A673 (cell line): ENCODE data around the gene SKAP1. TPM values are rescaled to one million over a fixed set of nuclear protein-coding genes. Genes with fewer than 3 reads are reported as not detected.

Source experiments
- BruUV-seq: library from RNA; stranded (reverse); fragments of 400-500 nt; replicated peaks from 2 replicates; lab custom pipeline; 2021; lab: Mats Ljungman, UMichigan
- CTCF ChIA-PET: fragments of 300-600 bp; sonication (Branson Sonifier 250); formaldehyde crosslinking; loops from one replicate; lab custom pipeline; 2022; ENCODE audit warnings: antibody characterized with exemption; lab: Charles Lee
- POLR2A ChIA-PET: fragments of 300-600 bp; sonication (Branson Sonifier 250); formaldehyde crosslinking; loops from one replicate; lab custom pipeline; 2022; ENCODE audit warnings: antibody characterized with exemption; ENCODE audit not compliant: low non-redundant PET; lab: Charles Lee
- DNase-seq: peaks from one replicate; pipeline ENCODE4 v3.0.0-alpha.2; 2015; ENCODE audit warnings: low spot score
- H3K27ac ChIP-seq: fragments of 200-600 bp; sonication (generic); 2 replicates; pipeline ENCODE4 v1.5.1; 2016; ENCODE audit warnings: mixed run types, low read depth, mild to moderate bottlenecking, mixed read lengths, antibody characterized with exemption, low read length; ENCODE audit not compliant: poor library complexity, severe bottlenecking
- H3K27me3 ChIP-seq: fragments of 200-600 bp; sonication (generic); replicated peaks from 2 replicates; pipeline ENCODE4 v1.6.1; 2017; ENCODE audit warnings: mixed run types, low read depth, mild to moderate bottlenecking, mixed read lengths, antibody characterized with exemption, low read length; ENCODE audit not compliant: insufficient read depth, poor library complexity
- H3K36me3 ChIP-seq: fragments of 200-600 bp; sonication (generic); 2 replicates; pipeline ENCODE4 v1.6.1; 2016; ENCODE audit warnings: mixed run types, mild to moderate bottlenecking, mixed read lengths, antibody characterized with exemption, low read length; ENCODE audit not compliant: insufficient read depth, poor library complexity, severe bottlenecking
- H3K4me1 ChIP-seq: fragments of 200-600 bp; sonication (generic); 2 replicates; pipeline ENCODE4 v1.6.1; 2017; ENCODE audit warnings: mixed run types, mild to moderate bottlenecking, mixed read lengths, antibody characterized with exemption, low read length; ENCODE audit not compliant: insufficient read depth, poor library complexity, severe bottlenecking
- H3K4me3 ChIP-seq: fragments of 200-600 bp; sonication (generic); 2 replicates; pipeline ENCODE4 v1.5.1; 2016; ENCODE audit warnings: low read depth, mixed run types, mild to moderate bottlenecking, mixed read lengths, low read length; ENCODE audit not compliant: poor library complexity, severe bottlenecking
- H3K9me3 ChIP-seq: fragments of 200-600 bp; sonication (generic); 2 replicates; pipeline ENCODE4 v1.6.1; 2016; ENCODE audit warnings: mixed run types, low read depth, mild to moderate bottlenecking, mixed read lengths, antibody characterized with exemption, low read length; ENCODE audit not compliant: poor library complexity, severe bottlenecking
- CTCF ChIP-seq: fragments of 300-800, 200-600 bp; sonication (generic); conservative IDR thresholded peaks from 2 replicates; pipeline ENCODE4 v1.5.1; 2017; ENCODE audit warnings: low read depth, mild to moderate bottlenecking, antibody characterized with exemption, low read length, moderate library complexity, mixed read lengths
- EZH2 ChIP-seq: fragments of 200-600 bp; sonication (generic); IDR thresholded peaks from 2 replicates; pipeline ENCODE4 v1.6.1; 2017; ENCODE audit warnings: borderline replicate concordance, low read depth, mild to moderate bottlenecking, mixed read lengths, antibody characterized with exemption, low read length; ENCODE audit not compliant: poor library complexity, severe bottlenecking
- intact Hi-C: fragments of 100-400 bp; cut with micrococcal nuclease; formaldehyde crosslinking; loops from one replicate; pipeline ENCODE4 v1.10.0; 2022; ENCODE audit not compliant: unreplicated experiment
- total RNA-seq: library from RNA; stranded (reverse); gene quantifications from 2 replicates; pipeline ENCODE4 v1.2.3, GENCODE V29; 2021

SKAP1 gene
- total RNA-seq, 1 experiment from 2014 or later: not detected

- Histone ChIP-seq H3K27ac (no peak overlapping the region), H3K9me3 (no peaks in the 10 kb centered on the region), H3K4me3 (no peak overlapping the region), H3K36me3 (no peaks in the 10 kb centered on the region), H3K27me3 (no peaks in the 10 kb centered on the region), H3K4me1 (no peaks in the 10 kb centered on the region)
- POLR2A ChIA-PET: no interaction called here
- peak; percentile 78 for DNase-seq
- TF ChIP-seq CTCF: peak; percentile 80
- no peak for TF ChIP-seq EZH2
- intact Hi-C loops: loop anchor here (5.0 to 10.0 kb wide), 3 partner anchors 121 to 281 kb away; partner anchors contain the start of gene HOXB8
- no TSS peak for BruUV-seq
- CTCF ChIA-PET: interaction anchor here (0.5 to 1.8 kb wide), 15 partner anchors 13 to 367 kb away, joined by 3 to 10 read pairs (median 4); no protein-coding TSS in a partner anchor
Observed at GRCh38 chr17:48335858-48336500, 94.0 kb downstream of the SKAP1 start.

GRCh38 chr17:48335146-48335784 is 94.7 kb downstream of the SKAP1 start:
- no peak overlapping the region for H3K4me3 ChIP-seq
- H3K27ac ChIP-seq: no peak overlapping the region
- no peak for TF ChIP-seq CTCF
- TF ChIP-seq EZH2: no peak
- H3K9me3 ChIP-seq: no peaks in the 10 kb centered on the region
- no peaks in the 10 kb centered on the region for H3K36me3 ChIP-seq
- no TSS peak for BruUV-seq
- no peaks in the 10 kb centered on the region for H3K27me3 ChIP-seq
- ChIA-PET POLR2A (no interaction called here), CTCF (interaction anchor here (0.5 to 1.8 kb wide), 9 partner anchors 13 to 368 kb away, joined by 3 to 10 read pairs (median 3); no protein-coding TSS in a partner anchor)
- intact Hi-C loops: loop anchor here (5.0 to 10.0 kb wide), 3 partner anchors 120 to 282 kb away; partner anchors contain the start of gene HOXB8
- DNase-seq: no peak
- H3K4me1 ChIP-seq: no peaks in the 10 kb centered on the region

GRCh38 chr17:48333034-48333530 is 96.9 kb downstream of the SKAP1 start:
- intact Hi-C loops: loop anchor here (10.0 kb wide), 2 partner anchors 118 to 178 kb away; no protein-coding TSS in a partner anchor
- no TSS peak for BruUV-seq
- H3K4me1 ChIP-seq: no peaks in the 10 kb centered on the region
- no peak overlapping the region for H3K27ac ChIP-seq
- ChIA-PET POLR2A (no interaction called here), CTCF (interaction anchor here (0.6 to 1.5 kb wide), 3 partner anchors 25 to 231 kb away, joined by 3 to 7 read pairs (median 4); no protein-coding TSS in a partner anchor)
- H3K27me3 ChIP-seq: no peaks in the 10 kb centered on the region
- no peak for DNase-seq
- TF ChIP-seq EZH2 (no peak), CTCF (no peak)
- no peaks in the 10 kb centered on the region for H3K9me3 ChIP-seq
- H3K4me3 ChIP-seq: no peak overlapping the region
- H3K36me3 ChIP-seq: no peaks in the 10 kb centered on the region
